ENCODE measurements around the gene NUAK1. TPM values are rescaled to one million over a fixed set of nuclear protein-coding genes. Genes with fewer than 3 reads are reported as not detected.
A peak's percentile ranks its signal among the peaks of the same experiment; 100 is the strongest.

NUAK1 gene
- total RNA-seq, 4 donors from 2014 or later, result 9.4 to 56.8 (median 26.8) TPM

- H3K4me3 ChIP-seq, result no peak overlapping the region
- DNase-seq, result no peak
- no peaks in the 10 kb centered on the region for H3K27me3 ChIP-seq
- no peaks in the 10 kb centered on the region for H3K4me1 ChIP-seq
- TF ChIP-seq POLR2A (IDR thresholded peaks at IDR 0.05) (no peak), CTCF (IDR thresholded peaks at IDR 0.05) (no peak)
- H3K9me3 ChIP-seq, result no peaks in the 10 kb centered on the region
- intact Hi-C loops (cut with DNase I; ENCODE audit: low total_unique reads), result no loop called here
- H3K27ac ChIP-seq, result no peak overlapping the region
- H3K36me3 ChIP-seq, result no peaks in the 10 kb centered on the region
These were observed 34.7 kb upstream of the NUAK1 start for GRCh38 chr12:106173442-106173841.

GRCh38 chr12:106171117-106171750, 32.5 kb upstream of the NUAK1 start:
- TF ChIP-seq CTCF (IDR thresholded peaks at IDR 0.05) (peak in 3 of 4 experiments; percentile 33 to 56 (median 35)), POLR2A (IDR thresholded peaks at IDR 0.05) (no peak)
- no peaks in the 10 kb centered on the region for H3K4me1 ChIP-seq
- H3K36me3 ChIP-seq, result no peaks in the 10 kb centered on the region
- no peak overlapping the region for H3K4me3 ChIP-seq
- intact Hi-C loops (cut with DNase I; ENCODE audit: low total_unique reads), result no loop called here
- H3K9me3 ChIP-seq, result no peaks in the 10 kb centered on the region
- no peak overlapping the region for H3K27ac ChIP-seq
- H3K27me3 ChIP-seq, result no peaks in the 10 kb centered on the region
- no peak for DNase-seq

GRCh38 chr12:106170285-106170684, 31.5 kb upstream of the NUAK1 start:
- DNase-seq, result no peak
- no peaks in the 10 kb centered on the region for H3K36me3 ChIP-seq
- H3K27ac ChIP-seq, result no peak overlapping the region
- TF ChIP-seq POLR2A (IDR thresholded peaks at IDR 0.05), result no peak
- TF ChIP-seq CTCF (IDR thresholded peaks at IDR 0.05), result no peak
- H3K4me1 ChIP-seq, result no peaks in the 10 kb centered on the region
- intact Hi-C loops (cut with DNase I; ENCODE audit: low total_unique reads), result no loop called here
- H3K4me3 ChIP-seq, result no peak overlapping the region
- no peaks in the 10 kb centered on the region for H3K27me3 ChIP-seq
- no peaks in the 10 kb centered on the region for H3K9me3 ChIP-seq

- H3K9me3 ChIP-seq, result no peaks in the 10 kb centered on the region
- DNase-seq, result no peak
- no peaks in the 10 kb centered on the region for H3K36me3 ChIP-seq
- H3K4me1 ChIP-seq, result no peaks in the 10 kb centered on the region
- H3K4me3 ChIP-seq, result no peak overlapping the region
- intact Hi-C loops (cut with DNase I; ENCODE audit: low total_unique reads), result no loop called here
- no peak overlapping the region for H3K27ac ChIP-seq
- TF ChIP-seq CTCF (IDR thresholded peaks at IDR 0.05) (no peak), POLR2A (IDR thresholded peaks at IDR 0.05) (no peak)
- no peaks in the 10 kb centered on the region for H3K27me3 ChIP-seq
These were observed 25.0 kb upstream of the NUAK1 start for GRCh38 chr12:106163712-106164111.

GRCh38 chr12:106161491-106161890, 22.7 kb upstream of the NUAK1 start:
- Histone ChIP-seq H3K9me3 (no peaks in the 10 kb centered on the region), H3K27ac (no peak overlapping the region), H3K4me3 (no peak overlapping the region), H3K36me3 (no peaks in the 10 kb centered on the region), H3K27me3 (no peaks in the 10 kb centered on the region), H3K4me1 (no peaks in the 10 kb centered on the region)
- DNase-seq, result no peak
- intact Hi-C loops (cut with DNase I; ENCODE audit: low total_unique reads), result no loop called here
- no peak for TF ChIP-seq CTCF (IDR thresholded peaks at IDR 0.05)
- TF ChIP-seq POLR2A (IDR thresholded peaks at IDR 0.05), result no peak
